ENCODE data around the gene WBP2.

DNA sequence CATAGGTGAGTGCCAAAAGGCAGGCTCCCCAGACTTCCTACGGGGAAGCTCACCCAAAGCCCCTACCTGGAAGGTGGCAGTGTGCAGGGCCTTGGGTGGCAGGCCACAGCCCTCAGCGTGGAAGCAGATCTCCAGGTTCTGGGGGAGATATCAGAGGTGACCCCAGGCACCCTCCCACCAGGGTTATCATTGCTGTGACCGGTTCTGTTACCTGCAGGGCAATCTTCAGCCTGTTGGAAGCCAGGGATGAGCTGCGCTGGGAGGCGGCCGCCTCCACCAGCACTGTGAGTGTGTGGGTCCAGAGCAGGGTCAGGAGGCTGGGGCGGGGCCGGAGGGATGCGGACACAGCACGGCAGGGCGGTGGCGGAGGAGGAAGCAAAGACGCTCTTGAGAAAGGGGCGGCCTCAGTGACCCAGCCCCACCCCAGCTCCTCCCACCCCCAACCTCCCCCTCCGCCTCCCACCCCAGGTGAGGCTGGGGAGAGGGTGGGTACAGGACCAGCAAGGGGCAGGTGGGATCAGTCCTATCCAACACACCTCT lies 24.0 kb downstream of the WBP2 start:
- no peak for TF ChIP-seq POLR2A (IDR thresholded peaks at IDR 0.05)
- no peak for TF ChIP-seq CTCF (IDR thresholded peaks at IDR 0.05 in 8 of 11, conservative IDR thresholded peaks at IDR 0.05 in 3 of 11)

Data from spleen (tissue), 7 donors.